Measurements from ENCODE around the gene RIMBP3C. TPM values are rescaled to one million over a fixed set of nuclear protein-coding genes. Genes with fewer than 3 reads are reported as not detected.

The RIMBP3C gene
- total and polyA plus RNA-seq, 2 of the 8 experiments (the other 6 are each of a cell fraction or from before 2014, with no cell fraction given), result 0.08 TPM; not detected in 1

DNA sequence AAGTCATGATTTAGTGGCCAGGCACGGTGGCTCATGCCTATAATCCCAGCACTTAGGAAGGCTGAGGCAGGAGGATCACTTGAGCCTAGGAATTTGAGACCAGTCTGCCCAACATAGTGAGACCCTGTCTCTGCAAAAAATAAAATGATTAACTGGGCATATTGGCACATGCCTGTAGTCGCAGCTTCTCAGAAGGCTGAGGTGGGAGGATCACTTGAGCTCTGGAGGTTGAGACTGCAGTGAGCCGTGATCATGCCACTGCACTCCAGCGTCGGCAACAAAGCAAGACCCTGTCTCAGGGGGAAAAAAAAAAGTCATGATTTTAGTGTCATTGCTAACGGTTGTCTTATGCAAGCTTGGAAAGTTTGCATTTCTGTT, 28.2 kb upstream of the RIMBP3C start:
- Histone ChIP-seq H3K9ac (replicated peaks in 1 of 4; ENCODE audit: extremely low read depth in 1 of 4, low read depth in 3 of 4, low read length in 3 of 4) (no peak overlapping the region), H3K56ac (replicated peaks; ENCODE audit: insufficient read length, low read depth, low read length) (no peak overlapping the region), H3K79me1 (ENCODE audit: low read depth, low read length) (peaks cover 7% of the 10 kb centered on the region), H3K79me2 (ENCODE audit: control insufficient read depth in 1 of 2, insufficient read depth in 2 of 2, low read length in 2 of 2) (peaks cover 43 to 96% of the 10 kb centered on the region in 2 experiments), H3K27ac (ENCODE audit: low read depth, low read length) (no peak overlapping the region), H2BK12ac (ENCODE audit: low read depth, low read length) (no peak overlapping the region), H3K4me1 (replicated peaks in 1 of 4; ENCODE audit: control insufficient read depth in 3 of 4, insufficient read depth in 4 of 4, low read length in 3 of 4) (no peaks in the 10 kb centered on the region), H4K91ac (replicated peaks; ENCODE audit: insufficient read length, low read length) (no peak overlapping the region), H4K8ac (ENCODE audit: extremely low read depth, insufficient read depth, low read length) (no peak overlapping the region), H4K5ac (ENCODE audit: insufficient read length, low read depth, low read length) (no peak overlapping the region), H2BK120ac (replicated peaks; ENCODE audit: low read depth, low read length) (no peak overlapping the region), H3K27me3 (replicated peaks in 1 of 4; ENCODE audit: control insufficient read depth in 3 of 4, extremely low read depth in 1 of 4, insufficient read depth in 3 of 4, low read length in 3 of 4) (no peaks in the 10 kb centered on the region), H3K18ac (ENCODE audit: extremely low read depth, low read length) (no peak overlapping the region), H3K36me3 (ENCODE audit: control insufficient read depth in 2 of 4, insufficient read depth in 4 of 4, low read length in 3 of 4) (peaks cover 0 to 4% (median 0%) of the 10 kb centered on the region in 4 experiments; a peak in 2 of 8 replicates), H2AK5ac (ENCODE audit: low read depth, low read length) (no peak overlapping the region), H3K4me2 (ENCODE audit: insufficient read depth in 1 of 2, low read depth in 2 of 2, low read length in 2 of 2) (no peak overlapping the region), H2BK20ac (ENCODE audit: low read length) (no peak overlapping the region), H4K20me1 (replicated peaks in 1 of 2; ENCODE audit: control insufficient read depth in 1 of 2, insufficient read depth in 2 of 2, low read length in 2 of 2) (peaks cover 29% of the 10 kb centered on the region in 2 experiments), H3K4ac (replicated peaks; ENCODE audit: insufficient read length, low read depth, low read length) (no peak overlapping the region), H2AFZ (ENCODE audit: low read length) (no peak overlapping the region), H2BK5ac (ENCODE audit: low read depth, low read length) (no peak overlapping the region), H3K23ac (ENCODE audit: insufficient read length) (no peak overlapping the region), H2BK15ac (ENCODE audit: low read length) (no peak overlapping the region), H3K4me3 (ENCODE audit: extremely low read depth in 1 of 4, insufficient read depth in 2 of 4, low read depth in 3 of 4, low read length in 4 of 4) (no peak overlapping the region), H3K23me2 (ENCODE audit: low read depth, low read length) (no peaks in the 10 kb centered on the region), H3K14ac (ENCODE audit: insufficient read length) (no peak overlapping the region), H3K9me3 (ENCODE audit: insufficient read depth in 2 of 2, low read depth in 1 of 2, low read length in 1 of 2) (no peaks in the 10 kb centered on the region)
- TF ChIP-seq NRF1 (IDR thresholded peaks at IDR 0.05; ENCODE audit: low read depth, low read length) (no peak), YY1 (IDR thresholded peaks at IDR 0.05; ENCODE audit: low read depth, low read length) (no peak), TEAD4 (IDR thresholded peaks at IDR 0.05; ENCODE audit: low read depth, low read length) (no peak), TAF1 (IDR thresholded peaks at IDR 0.05; ENCODE audit: low read depth, low read length) (no peak), HDAC2 (IDR thresholded peaks at IDR 0.05; ENCODE audit: borderline replicate concordance in 1 of 2, low read depth in 2 of 2, low read length in 2 of 2) (no peak), SP2 (IDR thresholded peaks at IDR 0.05; ENCODE audit: low read length) (no peak), CHD2 (IDR thresholded peaks at IDR 0.05; ENCODE audit: low read length) (no peak), CREB1 (IDR thresholded peaks at IDR 0.05) (no peak), CBX8 (IDR thresholded peaks at IDR 0.05; ENCODE audit: borderline replicate concordance, low read depth, low read length) (no peak), BACH1 (IDR thresholded peaks at IDR 0.05; ENCODE audit: low read length) (no peak), SP4 (IDR thresholded peaks at IDR 0.05; ENCODE audit: low read length) (no peak), JUN (IDR thresholded peaks at IDR 0.05; ENCODE audit: low read depth, low read length) (no peak), BCL11A (IDR thresholded peaks at IDR 0.05; ENCODE audit: low read depth in 2 of 2, low read length in 2 of 2) (no peak), NANOG (IDR thresholded peaks at IDR 0.05; ENCODE audit: insufficient read depth, low read depth, low read length, poor library complexity, severe bottlenecking) (no peak)
- POLR2A ChIA-PET (ENCODE audit: partially characterized antibody), result interaction anchor here (0.7 to 1.3 kb wide), 3 partner anchors 11 to 45 kb away, joined by 3 to 5 read pairs (median 5); no protein-coding TSS in a partner anchor
- DNase-seq (ENCODE audit: low read depth in 1 of 2, low spot score in 2 of 2) (no peak), FAIRE-seq (no peak)
- 86% methylated on average over 6 of the region's 6 CpGs; no CpG with 5 or more reads in 1 of the 2 experiments for WGBS, 2 experiments (ENCODE audit: extremely low coverage in 1 of 2, insufficient coverage in 1 of 2, insufficient read length in 1 of 2, insufficient replicate concordance in 2 of 2, low coverage in 1 of 2, low lambda C conversion rate in 2 of 2, missing lambda C conversion rate in 1 of 2)
- CTCF ChIA-PET (ENCODE audit: partially characterized antibody), result interaction anchor here (0.7 to 2.2 kb wide), 5 partner anchors 8 to 93 kb away, joined by 3 to 15 read pairs (median 6); no protein-coding TSS in a partner anchor
